Activated naive CD4-positive, alpha-beta T cell treated with anti-CD3 and anti-CD28 coated beads, Interleukin-2, amount 50 U/mL, for 72 hours (primary cell): Measurements from ENCODE around the gene ZNF19. TPM values are rescaled to one million over a fixed set of nuclear protein-coding genes. Genes with fewer than 3 reads are reported as not detected.
A peak's percentile ranks its signal among the peaks of the same experiment; 100 is the strongest.

ENCODE experiments used
- ATAC-seq, 2 donors: fragments of 150-1000 bp; cut with Tn5 transposase; 2 replicates each; pipeline ENCODE4 v1.10.0; 2021; ENCODE audit warnings: mild to moderate bottlenecking in 2 of 2, moderate library complexity in 2 of 2
- DNase-seq, 2 donors: peaks; one replicate each; pipeline ENCODE4 v3.0.0; 2021 to 2022; ENCODE audit warnings: low spot score in 2 of 2
- H3K27ac Mint-ChIP-seq, 2 donors: one replicate each; pipeline ENCODE4 v1.8.0; 2022; ENCODE audit warnings: mild to moderate bottlenecking in 2 of 2, mixed read lengths in 2 of 2
- H3K36me3 Mint-ChIP-seq, 2 donors: one replicate each; pipeline ENCODE4 v1.8.0; 2022; ENCODE audit warnings: mixed read lengths in 2 of 2
- H3K9me3 Mint-ChIP-seq, 2 donors: one replicate each; pipeline ENCODE4 v1.8.0; 2022; ENCODE audit warnings: mixed read lengths in 2 of 2
- total RNA-seq, 2 donors: library from RNA; stranded (reverse); gene quantifications; one replicate each; pipeline ENCODE4 v1.2.3, GENCODE V29; 2022

ZNF19 gene
- total RNA-seq, 2 donors from 2014 or later: 1.1 to 2.4 TPM

DNA sequence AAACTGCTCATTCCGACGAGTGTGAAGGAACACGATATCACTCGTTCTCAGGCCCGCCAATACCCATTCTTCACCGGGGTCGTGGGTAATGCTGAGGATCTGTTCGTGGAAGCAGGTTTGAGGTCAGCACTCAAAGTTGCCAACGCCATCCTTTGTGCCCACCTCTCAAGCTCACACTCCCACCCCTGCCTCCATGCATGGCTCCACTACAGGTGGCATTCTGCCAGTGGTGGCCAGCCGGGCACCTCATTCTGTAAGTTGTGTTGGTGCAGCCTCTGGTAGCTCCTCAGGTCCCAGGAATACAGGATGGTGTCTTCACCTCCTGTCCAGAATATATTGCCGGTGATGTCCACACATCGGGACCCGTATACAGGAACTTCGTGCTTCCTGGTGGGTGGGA is 57.9 kb downstream of the ZNF19 start:
- Mint-ChIP-seq H3K27ac (no peak overlapping the region), H3K9me3 (no peaks in the 10 kb centered on the region), H3K36me3 (no peaks in the 10 kb centered on the region)
- DNase-seq (no peak), ATAC-seq (no peak)

DNA sequence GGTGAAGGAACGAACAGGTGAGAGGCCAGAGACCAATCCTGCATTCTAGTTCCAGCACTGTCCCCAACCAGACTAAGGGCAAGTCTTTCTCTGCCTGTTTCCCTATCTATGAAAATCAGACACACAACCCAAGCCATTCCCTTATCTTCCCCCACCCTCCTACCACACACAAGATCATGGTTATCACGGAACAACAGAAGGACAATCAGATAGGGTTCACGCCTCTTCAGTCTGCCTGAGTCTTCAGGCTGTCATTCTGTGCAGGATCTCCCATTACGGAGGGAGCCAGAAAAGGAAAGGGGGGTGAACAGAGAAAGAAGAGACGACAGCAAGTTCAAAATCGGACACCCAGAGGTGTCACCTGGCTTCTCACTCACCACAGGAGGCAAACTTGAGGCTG is 58.4 kb downstream of the ZNF19 start:
- Mint-ChIP-seq H3K27ac (no peak overlapping the region), H3K36me3 (no peaks in the 10 kb centered on the region), H3K9me3 (no peaks in the 10 kb centered on the region)
- DNase-seq (no peak), ATAC-seq (no peak)

GRCh38 chr16:71429581-71429980 is 59.5 kb downstream of the ZNF19 start:
- Mint-ChIP-seq H3K9me3 (no peaks in the 10 kb centered on the region), H3K27ac (no peak overlapping the region), H3K36me3 (no peaks in the 10 kb centered on the region)
- ATAC-seq: no peak
- no peak for DNase-seq

DNA sequence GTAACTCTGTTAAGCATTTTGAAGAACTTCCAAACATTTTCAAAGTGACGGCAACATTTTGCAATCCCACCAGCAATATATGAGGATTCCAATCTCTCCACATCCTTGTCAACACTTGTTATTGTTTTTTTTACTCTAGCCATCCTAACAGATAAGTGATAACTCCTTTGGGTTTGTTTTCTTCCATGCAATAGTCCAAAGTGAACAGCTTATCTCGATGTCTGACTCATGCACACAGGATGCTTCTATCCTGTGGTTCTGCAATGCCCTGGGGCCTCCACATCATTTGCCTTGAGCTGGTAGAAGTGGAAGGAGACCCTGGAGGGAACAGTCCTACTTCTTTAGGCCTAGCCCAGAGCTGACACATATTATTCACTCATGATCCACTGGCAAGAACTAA is 60.2 kb downstream of the ZNF19 start:
- no peaks in the 10 kb centered on the region for H3K9me3 Mint-ChIP-seq
- H3K36me3 Mint-ChIP-seq: no peaks in the 10 kb centered on the region
- DNase-seq (no peak), ATAC-seq (no peak)
- no peak overlapping the region for H3K27ac Mint-ChIP-seq

DNA sequence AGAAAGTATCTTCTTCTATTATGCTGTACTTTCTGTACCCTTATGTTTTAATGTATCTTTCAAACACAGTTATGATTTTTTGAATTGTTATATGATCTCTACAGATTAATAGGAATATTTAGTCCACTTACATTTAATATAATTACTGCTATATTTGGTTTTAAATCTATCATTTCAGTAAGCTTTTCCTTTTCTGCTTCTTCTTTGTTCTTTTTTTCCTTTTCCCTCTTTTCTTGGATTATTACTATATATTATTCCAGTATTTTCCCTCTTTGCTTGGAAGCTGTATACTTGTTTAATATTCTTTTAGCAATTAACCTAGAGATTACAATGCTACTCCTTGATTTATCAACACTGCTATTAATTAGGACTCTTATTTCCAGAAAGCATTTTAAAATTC is 60.7 kb downstream of the ZNF19 start:
- no peak overlapping the region for H3K27ac Mint-ChIP-seq
- no peaks in the 10 kb centered on the region for H3K9me3 Mint-ChIP-seq
- no peaks in the 10 kb centered on the region for H3K36me3 Mint-ChIP-seq
- ATAC-seq (no peak), DNase-seq (no peak)

DNA sequence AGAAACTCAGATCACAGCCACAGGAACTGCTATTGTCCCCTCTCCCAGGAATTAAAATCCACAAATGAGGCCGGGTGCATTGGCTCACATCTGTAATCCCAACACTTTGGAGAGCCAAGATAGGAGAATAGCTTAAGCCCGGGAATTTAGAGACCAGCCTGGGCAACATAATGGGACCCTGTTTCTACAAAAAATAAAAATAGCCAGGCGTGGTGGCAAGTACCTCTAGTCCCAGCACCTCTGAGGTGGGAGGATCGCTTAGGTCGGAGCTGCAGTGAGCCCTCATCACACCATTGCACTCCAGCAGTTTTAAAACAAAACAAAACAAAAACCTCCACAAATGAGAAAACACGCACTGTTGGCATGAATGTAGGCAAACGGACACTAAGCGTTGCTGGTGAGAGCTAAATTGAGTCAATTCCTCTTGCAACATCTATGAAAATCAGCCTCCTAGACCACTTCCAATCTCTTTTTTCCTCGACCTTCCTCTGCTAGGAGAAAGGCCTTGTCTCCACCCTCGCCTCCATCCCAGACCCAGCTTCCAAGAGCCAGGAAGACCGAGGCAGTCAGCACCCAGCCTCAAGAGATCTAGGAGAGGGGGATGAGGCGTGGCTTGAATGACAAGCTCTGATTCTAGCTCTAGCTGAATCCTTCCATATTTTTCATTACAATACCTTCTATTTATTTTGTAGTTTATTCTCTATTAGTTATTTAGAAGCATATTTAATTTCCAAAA is 62.1 kb downstream of the ZNF19 start:
- DNase-seq: no peak
- ATAC-seq: no peak
- no peaks in the 10 kb centered on the region for H3K36me3 Mint-ChIP-seq
- no peaks in the 10 kb centered on the region for H3K9me3 Mint-ChIP-seq
- H3K27ac Mint-ChIP-seq: peak overlapping the region in 1 of 2 donors; percentile 70

- Mint-ChIP-seq H3K9me3 (no peaks in the 10 kb centered on the region), H3K27ac (peak overlapping the region in 1 of 2 donors; percentile 73)
- peak in 1 of 2 donors; percentile 54 for DNase-seq
These were observed 62.9 kb downstream of the ZNF19 start for GRCh38 chr16:71426069-71426879.

DNA sequence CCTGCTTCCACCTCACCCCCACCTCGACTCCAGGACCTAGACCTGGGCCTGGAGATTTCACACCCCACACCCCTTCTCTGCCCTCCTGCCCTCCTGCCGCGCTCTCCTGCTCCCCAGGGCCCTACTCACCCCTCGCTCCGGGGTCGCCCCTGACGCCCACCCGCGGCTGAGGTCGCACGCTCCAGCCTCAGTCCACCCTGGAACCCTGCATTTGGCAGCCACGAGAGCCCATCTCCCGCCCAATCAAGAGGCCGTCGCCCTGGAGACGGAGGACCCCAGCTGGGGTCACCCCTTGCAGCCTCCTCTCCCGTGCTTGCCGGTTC is 63.4 kb downstream of the ZNF19 start:
- ATAC-seq: no peak
- no peak for DNase-seq
- Mint-ChIP-seq H3K9me3 (no peaks in the 10 kb centered on the region), H3K36me3 (no peaks in the 10 kb centered on the region), H3K27ac (no peak overlapping the region)

More at GRCh38 chr16:71426069-71426879, 62.9 kb downstream of the ZNF19 start:
- no peaks in the 10 kb centered on the region for H3K36me3 Mint-ChIP-seq
- ATAC-seq: peak; percentile 60 to 88

- no peaks in the 10 kb centered on the region for H3K9me3 Mint-ChIP-seq
These were observed 64.5 kb downstream of the ZNF19 start for GRCh38 chr16:71424626-71425025.

GRCh38 chr16:71423865-71424264 is 65.3 kb downstream of the ZNF19 start:
- ATAC-seq: no peak
- H3K9me3 Mint-ChIP-seq: no peaks in the 10 kb centered on the region
- H3K27ac Mint-ChIP-seq: no peak overlapping the region
- H3K36me3 Mint-ChIP-seq: no peaks in the 10 kb centered on the region
- DNase-seq: no peak

More at GRCh38 chr16:71424626-71425025, 64.5 kb downstream of the ZNF19 start:
- H3K27ac Mint-ChIP-seq: no peak overlapping the region
- DNase-seq (no peak), ATAC-seq (no peak)
- H3K36me3 Mint-ChIP-seq: no peaks in the 10 kb centered on the region

Other genes with a start within 250 kb of the ZNF19 start
- 10 to 100 TPM; 16.3 to 17.5 TPM for gene CMTR2, start 199.9 kb downstream of the ZNF19 start, total RNA-seq
- gene CALB2, start 130.6 kb downstream of the ZNF19 start, total RNA-seq: not detected
- gene TLE7, start 47.3 kb downstream of the ZNF19 start, total RNA-seq: not detected
- gene ZNF23, start 27.1 kb downstream of the ZNF19 start, total RNA-seq: 1 to 10 TPM; 4.5 to 9.5 TPM
- not detected for gene CHST4, start 37.1 kb upstream of the ZNF19 start, total RNA-seq
- not detected for gene TAT, start 87.8 kb upstream of the ZNF19 start, total RNA-seq
- not detected for gene MARVELD3, start 136.9 kb upstream of the ZNF19 start, total RNA-seq
- gene PHLPP2, start 235.4 kb upstream of the ZNF19 start, total RNA-seq: 1 to 10 TPM; 6.4 to 9.4 TPM